Gastroesophageal sphincter (tissue), 3 donors: Measurements from ENCODE around the gene OPCML.

Source experiments
- CTCF ChIP-seq, 4 experiments: fragments of 200-600 bp in 2 of 4; fragments of 450-650 bp in 2 of 4; sonication (generic) in 1 of 4; IDR thresholded peaks; one replicate each; pipeline ENCODE4 v1.5.1; 2017 to 2019; ENCODE audit warnings: antibody characterized with exemption in 4 of 4, mild to moderate bottlenecking in 2 of 4, moderate library complexity in 2 of 4
- POLR2A ChIP-seq, 2 donors: fragments of 450-650 bp; IDR thresholded peaks; one replicate each; pipeline ENCODE4 v1.6.1; 2017; ENCODE audit warnings: antibody characterized with exemption in 2 of 2, mild to moderate bottlenecking in 2 of 2, moderate library complexity in 1 of 2
- POLR2AphosphoS5 ChIP-seq: sonication (generic); formaldehyde crosslinking; IDR thresholded peaks from one replicate; pipeline ENCODE4 v1.6.1; 2017; ENCODE audit warnings: antibody characterized with exemption

- TF ChIP-seq POLR2A (IDR thresholded peaks at IDR 0.05) (no peak), POLR2AphosphoS5 (no peak), CTCF (IDR thresholded peaks at IDR 0.05) (no peak)
These were observed 666.7 kb downstream of the OPCML start for GRCh38 chr11:132865623-132866022.
